ENCODE data around the gene TMEM94.

Gene TMEM94

GRCh38 chr17:75539967-75540729, 83.7 kb downstream of the TMEM94 start:
- Histone ChIP-seq H3K4me3 (ENCODE audit: low read depth, low read length, poor library complexity, severe bottlenecking) (no peak overlapping the region), H3K27me3 (ENCODE audit: insufficient read depth, low read length) (0 out of 2 replicates have a peak, but pooled peaks cover 5% of the 10 kb centered on the region), H3F3A (ENCODE audit: insufficient read depth, low read length) (no peaks in the 10 kb centered on the region), H3K9me2 (ENCODE audit: low read depth, low read length) (no peaks in the 10 kb centered on the region), H3K27ac (ENCODE audit: low read depth, low read length, poor library complexity, severe bottlenecking) (no peak overlapping the region), H3K9me3 (ENCODE audit: low read length) (no peaks in the 10 kb centered on the region), H2AFZ (ENCODE audit: low read length) (no peak overlapping the region), H3K4me1 (ENCODE audit: insufficient read depth, low read length, severe bottlenecking) (no peaks in the 10 kb centered on the region), H3K4me2 (ENCODE audit: low read length) (no peak overlapping the region), H3K79me2 (ENCODE audit: insufficient read depth, low read length) (no peaks in the 10 kb centered on the region), H3K36me3 (ENCODE audit: insufficient read depth, low read length) (no peaks in the 10 kb centered on the region), H3K9ac (ENCODE audit: low read length) (no peak overlapping the region), H4K20me1 (ENCODE audit: insufficient read depth, low read length) (no peaks in the 10 kb centered on the region)
- no peak for TF ChIP-seq EZH2 (IDR thresholded peaks at IDR 0.05; ENCODE audit: borderline replicate concordance, low read length)
- TF ChIP-seq CTCF (IDR thresholded peaks at IDR 0.05; ENCODE audit: low read length), result no peak

GRCh38 chr17:75540923-75541503, 84.6 kb downstream of the TMEM94 start:
- H3K36me3 ChIP-seq (ENCODE audit: insufficient read depth, low read length), result no peaks in the 10 kb centered on the region
- no peaks in the 10 kb centered on the region for H3K9me2 ChIP-seq (ENCODE audit: low read depth, low read length)
- H2AFZ ChIP-seq (ENCODE audit: low read length), result no peak overlapping the region
- no peaks in the 10 kb centered on the region for H3K79me2 ChIP-seq (ENCODE audit: insufficient read depth, low read length)
- no peaks in the 10 kb centered on the region for H4K20me1 ChIP-seq (ENCODE audit: insufficient read depth, low read length)
- H3K4me1 ChIP-seq (ENCODE audit: insufficient read depth, low read length, severe bottlenecking), result no peaks in the 10 kb centered on the region
- no peak overlapping the region for H3K4me3 ChIP-seq (ENCODE audit: low read depth, low read length, poor library complexity, severe bottlenecking)
- no peak overlapping the region for H3K27ac ChIP-seq (ENCODE audit: low read depth, low read length, poor library complexity, severe bottlenecking)
- H3K9ac ChIP-seq (ENCODE audit: low read length), result no peak overlapping the region
- no peaks in the 10 kb centered on the region for H3K9me3 ChIP-seq (ENCODE audit: low read length)
- no peak overlapping the region for H3K4me2 ChIP-seq (ENCODE audit: low read length)
- no peaks in the 10 kb centered on the region for H3F3A ChIP-seq (ENCODE audit: insufficient read depth, low read length)
- H3K27me3 ChIP-seq (ENCODE audit: insufficient read depth, low read length), result 0 out of 2 replicates have a peak, but pooled peaks cover 5% of the 10 kb centered on the region
- TF ChIP-seq EZH2 (IDR thresholded peaks at IDR 0.05; ENCODE audit: borderline replicate concordance, low read length) (no peak), CTCF (IDR thresholded peaks at IDR 0.05; ENCODE audit: low read length) (no peak)

GRCh38 chr17:75542229-75542628, 85.8 kb downstream of the TMEM94 start:
- no peaks in the 10 kb centered on the region for H3K79me2 ChIP-seq (ENCODE audit: insufficient read depth, low read length)
- TF ChIP-seq EZH2 (IDR thresholded peaks at IDR 0.05; ENCODE audit: borderline replicate concordance, low read length) (no peak), CTCF (IDR thresholded peaks at IDR 0.05; ENCODE audit: low read length) (no peak)
- no peak overlapping the region for H3K4me3 ChIP-seq (ENCODE audit: low read depth, low read length, poor library complexity, severe bottlenecking)
- H3K36me3 ChIP-seq (ENCODE audit: insufficient read depth, low read length), result no peaks in the 10 kb centered on the region
- H3K4me2 ChIP-seq (ENCODE audit: low read length), result no peak overlapping the region
- no peaks in the 10 kb centered on the region for H3K9me3 ChIP-seq (ENCODE audit: low read length)
- H3K9ac ChIP-seq (ENCODE audit: low read length), result no peak overlapping the region
- H3K4me1 ChIP-seq (ENCODE audit: insufficient read depth, low read length, severe bottlenecking), result no peaks in the 10 kb centered on the region
- 0 out of 2 replicates have a peak, but pooled peaks cover 5% of the 10 kb centered on the region for H3K27me3 ChIP-seq (ENCODE audit: insufficient read depth, low read length)
- no peak overlapping the region for H3K27ac ChIP-seq (ENCODE audit: low read depth, low read length, poor library complexity, severe bottlenecking)
- H2AFZ ChIP-seq (ENCODE audit: low read length), result no peak overlapping the region
- H3K9me2 ChIP-seq (ENCODE audit: low read depth, low read length), result no peaks in the 10 kb centered on the region
- no peaks in the 10 kb centered on the region for H3F3A ChIP-seq (ENCODE audit: insufficient read depth, low read length)
- H4K20me1 ChIP-seq (ENCODE audit: insufficient read depth, low read length), result no peaks in the 10 kb centered on the region

Data from OCI-LY1 (cell line).